GM10266 (cell line): Measurements from ENCODE around the gene FANCE.

Experiments
- DNase-seq: peaks from one replicate; pipeline ENCODE4 v3.0.0; 2012; ENCODE audit errors: extremely low spot score
- CTCF ChIP-seq: IDR thresholded peaks from 2 replicates; pipeline ENCODE4 v1.5.1; 2012; ENCODE audit warnings: mild to moderate bottlenecking, low read depth; ENCODE audit not compliant: control insufficient read depth, insufficient read depth; ENCODE audit errors: missing control alignments

Gene FANCE

GRCh38 chr6:35454391-35455110 lies 2.4 kb downstream of the FANCE start:
- TF ChIP-seq CTCF = no peak
- no peak for DNase-seq

- TF ChIP-seq CTCF = no peak
- no peak for DNase-seq
Observed at GRCh38 chr6:35457907-35458306, 5.8 kb downstream of the FANCE start.

GRCh38 chr6:35461270-35461669 lies 9.1 kb downstream of the FANCE start:
- no peak for TF ChIP-seq CTCF
- DNase-seq = no peak

- TF ChIP-seq CTCF = no peak
- no peak for DNase-seq
Observed at GRCh38 chr6:35463292-35463691, 11.2 kb downstream of the FANCE start.

- TF ChIP-seq CTCF = no peak
- no peak for DNase-seq
Observed at GRCh38 chr6:35465646-35466045, 13.5 kb downstream of the FANCE start.

- DNase-seq = peak; percentile 96
- peak; percentile 98 for TF ChIP-seq CTCF
Observed at GRCh38 chr6:35468181-35468979, 16.2 kb downstream of the FANCE start, which contains the start of gene RPL10A. TSS of gene RPL10A (plus strand) at chr6:35468401. CDS start at chr6:35468435, 34 bp downstream.

- DNase-seq = no peak
- no peak for TF ChIP-seq CTCF
Observed at GRCh38 chr6:35468980-35469750, 17.0 kb downstream of the FANCE start.
